H1 (cell line): ENCODE results near the gene RAPGEF6. TPM values are rescaled to one million over a fixed set of nuclear protein-coding genes. Genes with fewer than 3 reads are reported as not detected.

ENCODE experiments used
- CTCF ChIA-PET: fragments of 300-600 bp; sonication (Branson Sonifier 250); formaldehyde crosslinking; loops from one replicate; lab custom pipeline; 2021; ENCODE audit not compliant: partially characterized antibody; lab: Charles Lee
- POLR2A ChIA-PET: fragments of 300-600 bp; sonication (Branson Sonifier 250); formaldehyde crosslinking; loops from one replicate; lab custom pipeline; 2021; ENCODE audit warnings: inconsistent platforms; ENCODE audit not compliant: partially characterized antibody; lab: Charles Lee
- DNase-seq, 2 experiments: peaks; one replicate each; pipeline versions ENCODE4 v3.0.0 to v3.0.0-alpha.2; 2010 to 2022; ENCODE audit warnings: low spot score in 2 of 2, low read depth in 1 of 2, mixed read lengths in 1 of 2
- FAIRE-seq: peaks from 2 replicates; lab custom pipeline; 2011; peaks lifted over from hg19 to GRCh38; lab: Jason Lieb, UNC
- H2AFZ ChIP-seq: 2 replicates; pipeline ENCODE4 v1.8.1; 2012; ENCODE audit warnings: low read length, inconsistent platforms
- H2AK5ac ChIP-seq: 2 replicates; pipeline ENCODE4 v1.6.1; 2013; ENCODE audit warnings: low read depth, low read length
- H2BK120ac ChIP-seq: replicated peaks from 2 replicates; pipeline ENCODE3; 2013; ENCODE audit warnings: low read depth, low read length, inconsistent platforms
- H2BK12ac ChIP-seq: 2 replicates; pipeline ENCODE4 v1.6.1; 2013; ENCODE audit warnings: low read depth, low read length
- H2BK15ac ChIP-seq: 2 replicates; pipeline ENCODE4 v1.6.1; 2013; ENCODE audit warnings: low read length
- H2BK20ac ChIP-seq: 2 replicates; pipeline ENCODE4 v1.6.1; 2013; ENCODE audit warnings: low read length
- H2BK5ac ChIP-seq: 2 replicates; pipeline ENCODE4 v1.6.1; 2013; ENCODE audit warnings: low read depth, low read length
- H3K14ac ChIP-seq: 2 replicates; pipeline ENCODE4 v1.6.1; 2013; ENCODE audit warnings: inconsistent platforms; ENCODE audit not compliant: insufficient read length
- H3K18ac ChIP-seq: 2 replicates; pipeline ENCODE4 v1.6.1; 2013; ENCODE audit warnings: low read length; ENCODE audit errors: extremely low read depth
- H3K23ac ChIP-seq: 2 replicates; pipeline ENCODE4 v1.6.1; 2013; ENCODE audit warnings: inconsistent platforms; ENCODE audit not compliant: insufficient read length
- H3K23me2 ChIP-seq: 2 replicates; pipeline ENCODE4 v1.6.1; 2013; ENCODE audit warnings: low read depth, low read length
- H3K27ac ChIP-seq: 2 replicates; pipeline ENCODE4 v1.6.1; 2011; ENCODE audit warnings: low read depth, low read length, inconsistent platforms
- H3K27me3 ChIP-seq, 4 experiments: replicated peaks in 1 of 4; 1 replicate in 1 of 4; 2 replicates in 3 of 4; pipeline versions ENCODE4 v1.6.1 to v1.8.1; 2011 to 2013; ENCODE audit warnings: low read length in 3 of 4, mild to moderate bottlenecking in 3 of 4, inconsistent platforms in 2 of 4, mixed read lengths in 2 of 4, moderate library complexity in 1 of 4; ENCODE audit not compliant: control insufficient read depth in 3 of 4, insufficient read depth in 3 of 4; ENCODE audit errors: extremely low read depth in 1 of 4
- H3K36me3 ChIP-seq, 4 experiments: 2 replicates each; pipeline versions ENCODE4 v1.6.1 to v1.8.1; 2011 to 2013; ENCODE audit warnings: mild to moderate bottlenecking in 4 of 4, low read length in 3 of 4, moderate library complexity in 2 of 4, control low read depth in 1 of 4, inconsistent platforms in 1 of 4; ENCODE audit not compliant: insufficient read depth in 4 of 4, control insufficient read depth in 2 of 4
- H3K4ac ChIP-seq: replicated peaks from 2 replicates; pipeline ENCODE3; 2013; ENCODE audit warnings: low read length, low read depth, mixed read lengths, inconsistent platforms; ENCODE audit not compliant: insufficient read length
- H3K4me1 ChIP-seq, 4 experiments: replicated peaks in 1 of 4; 1 replicate in 1 of 4; 2 replicates in 3 of 4; pipeline versions ENCODE4 v1.6.1 to v1.8.1; 2011 to 2013; ENCODE audit warnings: low read length in 3 of 4, inconsistent platforms in 2 of 4, mixed read lengths in 1 of 4; ENCODE audit not compliant: insufficient read depth in 4 of 4, control insufficient read depth in 3 of 4
- H3K4me2 ChIP-seq, 2 experiments: 2 replicates each; pipeline versions ENCODE4 v1.6.1 to v1.8.1; 2011 to 2013; ENCODE audit warnings: low read depth in 2 of 2, low read length in 2 of 2, control low read depth in 1 of 2, inconsistent platforms in 1 of 2, mild to moderate bottlenecking in 1 of 2; ENCODE audit not compliant: insufficient read depth in 1 of 2
- H3K4me3 ChIP-seq, 4 experiments: fragments of 200-600, 300-600 bp in 1 of 4; sonication (generic), shearing (Covaris generic), sonication (Bioruptor Twin) in 1 of 4; 2 replicates each; pipeline versions ENCODE4 v1.5.1 to v1.8.1; 2011 to 2016; ENCODE audit warnings: low read length in 4 of 4, low read depth in 3 of 4, control low read depth in 2 of 4, inconsistent platforms in 2 of 4, mild to moderate bottlenecking in 2 of 4, mixed read lengths in 1 of 4, moderate library complexity in 1 of 4; ENCODE audit not compliant: insufficient read depth in 2 of 4; ENCODE audit errors: extremely low read depth in 1 of 4
- H3K56ac ChIP-seq: replicated peaks from 2 replicates; pipeline ENCODE3; 2013; ENCODE audit warnings: low read depth, mild to moderate bottlenecking, mixed read lengths, low read length, inconsistent platforms; ENCODE audit not compliant: insufficient read length
- H3K79me1 ChIP-seq: 2 replicates; pipeline ENCODE4 v1.6.1; 2013; ENCODE audit warnings: low read depth, low read length, control low read depth
- H3K79me2 ChIP-seq, 2 experiments: 2 replicates each; pipeline versions ENCODE4 v1.6.1 to v1.8.1; 2012 to 2013; ENCODE audit warnings: low read length in 2 of 2, mild to moderate bottlenecking in 2 of 2, inconsistent platforms in 1 of 2; ENCODE audit not compliant: insufficient read depth in 2 of 2, control insufficient read depth in 1 of 2
- H3K9ac ChIP-seq, 4 experiments: replicated peaks in 1 of 4; 1 replicate in 1 of 4; 2 replicates in 3 of 4; pipeline versions ENCODE4 v1.6.1 to v1.8.1; 2011 to 2013; ENCODE audit warnings: low read depth in 3 of 4, low read length in 3 of 4, control low read depth in 2 of 4, mild to moderate bottlenecking in 2 of 4, moderate library complexity in 2 of 4, inconsistent platforms in 1 of 4; ENCODE audit errors: extremely low read depth in 1 of 4
- H3K9me3 ChIP-seq, 2 experiments: 2 replicates each; pipeline versions ENCODE4 v1.6.1 to v1.8.1; 2012 to 2013; ENCODE audit warnings: mild to moderate bottlenecking in 2 of 2, moderate library complexity in 2 of 2, control low read depth in 1 of 2, inconsistent platforms in 1 of 2, low read depth in 1 of 2, low read length in 1 of 2, mixed read lengths in 1 of 2; ENCODE audit not compliant: insufficient read depth in 2 of 2
- H4K20me1 ChIP-seq, 2 experiments: replicated peaks in 1 of 2; 2 replicates each; pipeline versions ENCODE3 to v1.8.1; 2011 to 2013; ENCODE audit warnings: inconsistent platforms in 2 of 2, low read length in 2 of 2, mild to moderate bottlenecking in 1 of 2; ENCODE audit not compliant: insufficient read depth in 2 of 2, control insufficient read depth in 1 of 2
- H4K5ac ChIP-seq: 2 replicates; pipeline ENCODE4 v1.6.1; 2013; ENCODE audit warnings: low read length, low read depth, mixed read lengths, inconsistent platforms; ENCODE audit not compliant: insufficient read length
- H4K8ac ChIP-seq: 2 replicates; pipeline ENCODE4 v1.8.0; 2013; ENCODE audit warnings: mild to moderate bottlenecking, moderate library complexity, low read length, inconsistent platforms; ENCODE audit not compliant: insufficient read depth; ENCODE audit errors: extremely low read depth
- H4K91ac ChIP-seq: replicated peaks from 2 replicates; pipeline ENCODE3; 2013; ENCODE audit warnings: low read length, mixed read lengths, inconsistent platforms; ENCODE audit not compliant: insufficient read length
- CREB1 ChIP-seq: IDR thresholded peaks from 2 replicates; pipeline ENCODE4 v1.6.1; 2012; ENCODE audit warnings: inconsistent platforms
- CTCF ChIP-seq, 3 experiments: IDR thresholded peaks; 1 replicate in 2 of 3; 2 replicates in 1 of 3; pipeline versions ENCODE4 v1.5.1 to v1.6.1; 2011; ENCODE audit warnings: low read length in 3 of 3, mild to moderate bottlenecking in 3 of 3, inconsistent platforms in 2 of 3, low read depth in 1 of 3, moderate library complexity in 1 of 3; ENCODE audit not compliant: insufficient read depth in 1 of 3; ENCODE audit errors: control extremely low read depth in 1 of 3
- GABPA ChIP-seq: IDR thresholded peaks from 2 replicates; pipeline ENCODE4 v1.6.1; 2011; ENCODE audit warnings: mild to moderate bottlenecking, low read length, moderate library complexity, borderline replicate concordance; ENCODE audit not compliant: insufficient read depth
- RAD21 ChIP-seq, 2 experiments: IDR thresholded peaks in 1 of 2; conservative IDR thresholded peaks in 1 of 2; 2 replicates each; pipeline ENCODE4 v1.6.1; 2011; ENCODE audit warnings: low read depth in 2 of 2, low read length in 2 of 2, improper control_type of control experiment in 1 of 2, inconsistent platforms in 1 of 2, mild to moderate bottlenecking in 1 of 2, moderate library complexity in 1 of 2
- RXRA ChIP-seq: IDR thresholded peaks from 2 replicates; pipeline ENCODE4 v1.6.1; 2011; ENCODE audit warnings: low read depth, mild to moderate bottlenecking, low read length, moderate library complexity; ENCODE audit not compliant: insufficient read depth
- SIN3A ChIP-seq, 2 experiments: IDR thresholded peaks in 1 of 2; conservative IDR thresholded peaks in 1 of 2; 2 replicates each; pipeline ENCODE4 v1.6.1; 2011 to 2012; ENCODE audit warnings: low read length in 2 of 2, improper control_type of control experiment in 1 of 2, low read depth in 1 of 2, mild to moderate bottlenecking in 1 of 2
- WGBS, 2 experiments: shearing (Covaris generic) in 1 of 2; methylation state at CpG; one replicate each; pipeline versions ENCODE4 v1.1.6 to v1.1.7; 2013 to 2015; ENCODE audit warnings: low lambda C conversion rate in 2 of 2, mixed read lengths in 2 of 2, inconsistent platforms in 1 of 2, low coverage in 1 of 2, missing lambda C conversion rate in 1 of 2; ENCODE audit not compliant: insufficient replicate concordance in 2 of 2, insufficient coverage in 1 of 2, insufficient read length in 1 of 2; ENCODE audit errors: extremely low coverage in 1 of 2, missing lambda C conversion rate in 1 of 2; 5-methylcytosine and 5-hydroxymethylcytosine counted together
- polyA plus RNA-seq, 7 experiments: library from polyadenylated mRNA; depleted of rRNA in 3 of 7; stranded (reverse) in 5 of 7; unstranded in 2 of 7; fragments of >200 nt in 5 of 7; fragments of 200-250 nt in 2 of 7; gene quantifications; 1 replicate in 5 of 7; 2 replicates in 1 of 7; 4 replicates in 1 of 7; pipeline versions ENCODE4 v1.2.1 to v1.2.3, GENCODE V29; 2011 to 2013; ENCODE audit warnings: missing spikeins in 2 of 7, mixed read lengths in 2 of 7
- total RNA-seq: library from RNA; stranded (reverse); fragmentation: NEBNext Ultra II Directional; extraction: Animal tissue kit (Norgen Biotek cat#: 25700); gene quantifications from 2 replicates; pipeline ENCODE4 v1.2.1, GENCODE V29; 2021

The RAPGEF6 gene
- total and polyA plus RNA-seq, 2 of the 8 experiments (the other 6 are each of a cell fraction or from before 2014, with no cell fraction given): 4.8 to 20.0 TPM

DNA sequence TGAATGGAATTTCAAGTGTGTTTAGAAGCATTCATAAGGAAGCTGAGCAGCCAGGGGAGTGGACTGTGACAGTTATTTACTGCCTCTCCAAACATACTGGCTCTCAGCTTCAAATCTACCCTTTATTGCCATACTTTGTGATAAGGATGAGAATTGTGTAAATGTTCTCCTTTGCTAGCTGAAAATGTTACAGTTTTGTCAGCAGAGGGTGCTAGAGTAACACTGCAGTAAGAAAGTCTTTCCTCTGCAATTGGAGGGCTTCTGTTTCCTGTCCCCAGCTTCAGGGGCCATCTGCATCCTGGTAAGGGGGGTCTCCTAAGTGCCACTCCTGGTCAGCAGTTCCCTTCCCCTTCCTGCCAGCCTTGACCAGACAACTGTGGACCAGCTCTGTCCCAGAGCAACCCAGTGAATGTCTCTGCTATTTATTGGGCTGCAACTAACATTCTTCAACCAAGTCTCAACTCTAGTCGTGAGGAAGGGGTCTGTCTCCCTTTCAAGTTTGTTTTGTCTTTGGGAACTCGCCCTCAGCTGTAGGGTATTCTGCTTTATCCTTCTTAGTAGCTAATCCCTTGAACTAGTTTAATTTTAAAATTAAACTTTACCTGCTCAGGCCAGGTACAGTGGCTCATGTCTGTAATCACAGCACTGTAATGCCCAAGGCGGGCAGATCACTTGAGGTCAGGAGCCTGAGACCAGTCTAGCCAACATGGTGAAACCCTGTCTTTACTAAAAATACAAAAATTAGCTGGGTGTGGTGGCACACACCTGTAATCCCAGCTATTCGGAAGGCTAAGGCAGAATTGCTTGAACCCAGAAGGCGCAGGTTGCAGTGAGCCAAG is 45.3 kb downstream of the RAPGEF6 start:
- DNase-seq: peak in 1 of 2 experiments; percentile 56
- H4K5ac ChIP-seq: no peak overlapping the region
- TF ChIP-seq GABPA (peak; percentile 71; the same call in 1 of the 2 replicates), RAD21 (IDR thresholded peaks at IDR 0.05 in 1 of 2, conservative IDR thresholded peaks at IDR 0.05 in 1 of 2; ENCODE audit: low read depth in 2 of 2, low read length in 2 of 2) (peak; percentile 90 to 91), CTCF (IDR thresholded peaks at IDR 0.05; ENCODE audit: control extremely low read depth in 1 of 3, insufficient read depth in 1 of 3, low read depth in 1 of 3, low read length in 3 of 3) (peak in 2 of 3 experiments; percentile 63 to 88; a peak in 3 of 4 replicates), RXRA (no peak), SIN3A (conservative IDR thresholded peaks at IDR 0.05 in 1 of 2, IDR thresholded peaks at IDR 0.05 in 1 of 2; ENCODE audit: low read depth in 1 of 2, low read length in 2 of 2) (no peak), CREB1 (no peak)
- H3K4me1 ChIP-seq: no peaks in the 10 kb centered on the region; a peak in 1 of 7 replicates
- H3K27me3 ChIP-seq: no peaks in the 10 kb centered on the region
- no peak overlapping the region for H4K91ac ChIP-seq
- H3K23me2 ChIP-seq: no peaks in the 10 kb centered on the region
- H2BK5ac ChIP-seq: no peak overlapping the region
- H3K27ac ChIP-seq: no peak overlapping the region
- no peak overlapping the region for H2BK20ac ChIP-seq
- H2AK5ac ChIP-seq: no peak overlapping the region
- peaks cover 0 to 3% of the 10 kb centered on the region in 2 experiments; a peak in 1 of 4 replicates for H3K9me3 ChIP-seq
- no peak overlapping the region for H3K4me2 ChIP-seq
- H2AFZ ChIP-seq: no peak overlapping the region
- no peak overlapping the region for H2BK12ac ChIP-seq
- H3K79me2 ChIP-seq: peaks cover 0 to 10% of the 10 kb centered on the region in 2 experiments; a peak in 2 of 4 replicates
- H3K79me1 ChIP-seq: 0 out of 2 replicates have a peak, but pooled peaks cover 2% of the 10 kb centered on the region
- CTCF ChIA-PET: interaction anchor here (0.6 to 4.9 kb wide), 54 partner anchors 9 to 1931 kb away, joined by 3 to 82 read pairs (median 4); partner anchors contain the start of genes ACSL6 and FNIP1
- H3K4me3 ChIP-seq: no peak overlapping the region
- H3K56ac ChIP-seq: no peak overlapping the region
- no peak overlapping the region for H3K14ac ChIP-seq
- H4K20me1 ChIP-seq: peaks cover 0 to 1% of the 10 kb centered on the region in 2 experiments
- peak; percentile 65 for FAIRE-seq
- WGBS, 2 experiments: 90% methylated on average over 5 of the region's 5 CpGs; no CpG with 5 or more reads in 1 of the 2 experiments
- H3K23ac ChIP-seq: no peak overlapping the region
- no peak overlapping the region for H3K18ac ChIP-seq
- H4K8ac ChIP-seq: no peak overlapping the region
- POLR2A ChIA-PET: interaction anchor here (1.1 kb wide), 1 partner anchor 206 kb away, joined by 3 read pairs; no protein-coding TSS in a partner anchor
- no peak overlapping the region for H2BK120ac ChIP-seq
- H3K36me3 ChIP-seq: no peaks in the 10 kb centered on the region
- H3K4ac ChIP-seq: no peak overlapping the region
- H2BK15ac ChIP-seq: no peak overlapping the region
- no peak overlapping the region for H3K9ac ChIP-seq
